Aorta (tissue), 5 donors: ENCODE measurements around the gene HTR4. TPM values are rescaled to one million over a fixed set of nuclear protein-coding genes. Genes with fewer than 3 reads are reported as not detected.
A peak's percentile ranks its signal among the peaks of the same experiment; 100 is the strongest.

Experiments used
- ATAC-seq: fragments of 200-7000 bp; cut with Tn5 transposase; one replicate; pipeline ENCODE4 v1.9.1; 2022; ENCODE audit warnings: moderate library complexity; ENCODE audit not compliant: low FRiP score
- DNase-seq, 2 donors: peaks; one replicate each; pipeline ENCODE4 v3.0.0-alpha.2; 2020
- H3K27ac ChIP-seq, 2 donors: one replicate each; pipeline ENCODE4 v1.5.1; 2013; ENCODE audit warnings: low read length in 2 of 2, mild to moderate bottlenecking in 2 of 2, moderate library complexity in 2 of 2, control low read depth in 1 of 2, inconsistent platforms in 1 of 2, low read depth in 1 of 2
- H3K27me3 ChIP-seq, 2 donors: one replicate each; pipeline ENCODE4 v1.6.1; 2013; ENCODE audit warnings: control low read depth in 1 of 2, low read length in 1 of 2, mild to moderate bottlenecking in 1 of 2, moderate library complexity in 1 of 2; ENCODE audit not compliant: insufficient read depth in 2 of 2, control insufficient read depth in 1 of 2
- H3K36me3 ChIP-seq, 2 donors: one replicate each; pipeline ENCODE4 v1.6.1; 2013; ENCODE audit warnings: control low read depth in 1 of 2, low read length in 1 of 2, mild to moderate bottlenecking in 1 of 2; ENCODE audit not compliant: insufficient read depth in 2 of 2, control insufficient read depth in 1 of 2
- H3K4me1 ChIP-seq, 2 donors: one replicate each; pipeline ENCODE4 v1.6.1; 2013; ENCODE audit warnings: low read length in 2 of 2, control low read depth in 1 of 2, mild to moderate bottlenecking in 1 of 2, moderate library complexity in 1 of 2; ENCODE audit not compliant: insufficient read depth in 2 of 2, control insufficient read depth in 1 of 2
- H3K4me3 ChIP-seq, 2 donors: one replicate each; pipeline ENCODE4 v1.5.1; 2013; ENCODE audit warnings: low read length in 2 of 2, control low read depth in 1 of 2, mild to moderate bottlenecking in 1 of 2
- H3K9me3 ChIP-seq: one replicate; pipeline ENCODE4 v1.6.1; 2013; ENCODE audit warnings: mild to moderate bottlenecking, low read length; ENCODE audit not compliant: control insufficient read depth
- WGBS, 2 donors: extraction: QIAGEN DNeasy Blood & Tissue Kit; methylation state at CpG; one replicate each; pipeline ENCODE4 v1.1.7; 2013; 5-methylcytosine and 5-hydroxymethylcytosine counted together
- intact Hi-C, 2 donors: fragments of 100-400 bp; cut with DNase I; formaldehyde crosslinking; loops; one replicate each; pipeline versions ENCODE4 v1.14.2 to v1.15.0; 2022
- polyA plus RNA-seq, 2 donors: library from polyadenylated mRNA; stranded (reverse); fragments of 200-250 nt; gene quantifications; one replicate each; pipeline ENCODE4 v1.2.3, GENCODE V29; 2013
- total RNA-seq, 2 donors: library from RNA; stranded (reverse); fragmentation: NEBNext Ultra II Directional; extraction: Animal tissue kit (Norgen Biotek cat#: 25700); gene quantifications; one replicate each; pipeline ENCODE4 v1.2.1, GENCODE V29; 2021
- donor health status: healthy with polysubstance abuse.
- donor health status: Bipolar disorder and iron deficiency.
- donor health status: DM: no; HTN: no; CAD: no.
- donor health status: DM: no; HTN: no; CAD: no.
- donor health status: DM: yes; HTN: yes; CAD: no.

Gene HTR4
- total and polyA plus RNA-seq, 4 donors, result 0.90 to 2.3 (median 1.5) TPM; not detected in 1

DNA sequence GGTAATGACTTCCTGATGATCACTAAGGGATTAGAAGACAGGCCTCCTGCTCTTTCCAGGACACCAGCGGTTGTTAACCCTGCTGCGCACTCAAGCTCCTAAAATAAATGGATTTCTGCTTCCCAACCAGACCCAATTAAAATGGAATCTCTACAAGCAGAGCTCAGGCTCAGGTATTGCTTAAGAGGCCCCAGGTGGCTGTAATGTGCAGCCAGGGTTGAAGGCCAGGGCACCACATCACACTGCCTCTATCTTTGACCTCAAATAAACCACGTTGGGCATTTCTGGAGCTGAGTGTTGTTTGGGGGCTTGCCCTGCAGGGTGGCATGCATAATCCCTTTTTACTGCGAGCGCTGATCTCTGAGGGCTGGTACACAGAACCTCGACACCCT, 162.5 kb downstream of the HTR4 start:
- no peak for DNase-seq
- no peak overlapping the region for H3K27ac ChIP-seq
- intact Hi-C loops, result no loop called here
- no peak for ATAC-seq
- 64 to 79% methylated on average over 6 of the region's 6 CpGs for WGBS, 2 donors
- H3K27me3 ChIP-seq, result no peaks in the 10 kb centered on the region
- H3K4me1 ChIP-seq, result no peaks in the 10 kb centered on the region
- H3K36me3 ChIP-seq, result no peaks in the 10 kb centered on the region
- H3K9me3 ChIP-seq, result no peaks in the 10 kb centered on the region
- H3K4me3 ChIP-seq, result no peak overlapping the region

DNA sequence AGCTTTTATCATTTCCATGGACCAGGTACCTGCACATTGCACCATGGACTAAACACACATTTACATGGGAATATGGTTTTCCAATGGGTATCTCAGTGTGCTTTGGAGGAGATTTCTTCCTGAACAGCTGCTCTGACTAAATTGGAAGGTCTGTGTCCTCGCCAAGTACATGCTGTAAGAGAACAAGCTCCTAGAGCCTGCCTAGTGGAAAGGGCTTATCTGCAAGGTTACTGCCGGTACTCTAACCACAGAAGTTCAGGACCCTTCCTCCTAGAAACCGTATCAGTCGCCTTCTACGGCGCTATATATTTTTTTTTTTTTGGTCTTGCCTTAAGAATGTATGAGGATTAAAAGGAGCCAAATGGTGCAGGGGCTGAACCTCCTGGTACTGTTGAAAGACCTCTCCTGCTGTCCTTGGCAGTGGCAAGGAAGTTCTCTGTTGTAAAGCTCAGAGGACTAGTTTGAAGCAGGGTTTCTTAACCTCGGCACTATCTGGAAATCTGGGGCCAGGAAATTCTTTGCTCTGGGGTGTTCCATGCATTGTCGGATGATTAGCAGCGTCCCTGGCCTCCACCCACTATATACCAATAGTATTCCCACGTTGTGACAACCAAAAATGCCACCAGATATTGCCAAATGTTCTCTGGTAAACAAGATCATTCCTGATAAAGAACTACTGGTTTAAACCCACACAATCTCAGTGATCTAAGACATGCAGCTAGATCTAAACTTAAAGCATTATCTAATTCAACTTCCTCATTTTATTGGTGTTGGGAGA, 163.1 kb downstream of the HTR4 start:
- Histone ChIP-seq H3K27ac (no peak overlapping the region), H3K9me3 (no peaks in the 10 kb centered on the region), H3K36me3 (no peaks in the 10 kb centered on the region), H3K4me1 (no peaks in the 10 kb centered on the region), H3K27me3 (no peaks in the 10 kb centered on the region), H3K4me3 (no peak overlapping the region)
- intact Hi-C loops, result no loop called here
- WGBS, 2 donors, result 44 to 52% methylated on average over 10 of the region's 10 CpGs
- DNase-seq, result no peak
- ATAC-seq, result no peak

DNA sequence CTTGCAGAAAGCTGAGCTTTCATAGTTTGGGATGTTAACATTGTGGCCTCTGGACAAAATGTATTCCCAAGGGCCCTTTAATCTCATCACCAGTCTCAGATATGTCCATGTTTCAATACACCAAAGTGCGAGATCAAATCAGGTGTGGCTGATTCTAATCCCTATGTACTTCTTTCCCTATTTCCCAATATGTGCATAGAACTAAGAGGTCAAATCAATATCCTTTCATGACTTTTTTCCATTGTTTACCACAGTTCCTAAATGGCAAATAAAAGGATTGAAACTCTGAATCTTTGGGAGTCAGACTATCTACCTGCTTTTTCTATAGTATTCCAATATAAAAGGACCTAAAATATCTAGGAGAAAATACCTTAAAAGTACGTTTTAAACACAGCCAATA, 165.6 kb downstream of the HTR4 start:
- DNase-seq, result no peak
- H3K4me1 ChIP-seq, result no peaks in the 10 kb centered on the region
- no peaks in the 10 kb centered on the region for H3K27me3 ChIP-seq
- H3K27ac ChIP-seq, result no peak overlapping the region
- WGBS, 2 donors, result 75 to 77% methylated on average over 2 of the region's 2 CpGs
- no peaks in the 10 kb centered on the region for H3K36me3 ChIP-seq
- intact Hi-C loops, result no loop called here
- H3K9me3 ChIP-seq, result no peaks in the 10 kb centered on the region
- ATAC-seq, result no peak
- H3K4me3 ChIP-seq, result no peak overlapping the region

- H3K27ac ChIP-seq, result no peak overlapping the region
- H3K36me3 ChIP-seq, result no peaks in the 10 kb centered on the region
- no peaks in the 10 kb centered on the region for H3K4me1 ChIP-seq
- intact Hi-C loops, result no loop called here
- no peaks in the 10 kb centered on the region for H3K9me3 ChIP-seq
- WGBS, 2 donors, result 79 to 86% methylated on average over 3 of the region's 3 CpGs
- H3K4me3 ChIP-seq, result no peak overlapping the region
- no peak for ATAC-seq
- no peaks in the 10 kb centered on the region for H3K27me3 ChIP-seq
- DNase-seq, result no peak
These were observed 167.9 kb downstream of the HTR4 start for GRCh38 chr5:148486456-148486855.

- DNase-seq, result no peak
- Histone ChIP-seq H3K9me3 (no peaks in the 10 kb centered on the region), H3K36me3 (no peaks in the 10 kb centered on the region), H3K27ac (no peak overlapping the region), H3K4me1 (no peaks in the 10 kb centered on the region), H3K4me3 (no peak overlapping the region), H3K27me3 (no peaks in the 10 kb centered on the region)
- intact Hi-C loops, result loop anchor here in 1 of 2 donors (5.0 kb wide), 2 partner anchors 42 to 248 kb away; no protein-coding TSS in a partner anchor
- no peak for ATAC-seq
These were observed 169.7 kb downstream of the HTR4 start for GRCh38 chr5:148484651-148485050.

- Histone ChIP-seq H3K4me3 (no peak overlapping the region), H3K36me3 (no peaks in the 10 kb centered on the region), H3K9me3 (no peaks in the 10 kb centered on the region), H3K4me1 (no peaks in the 10 kb centered on the region), H3K27ac (no peak overlapping the region), H3K27me3 (no peaks in the 10 kb centered on the region)
- no peak for ATAC-seq
- 90 to 91% methylated on average over 3 of the region's 3 CpGs for WGBS, 2 donors
- intact Hi-C loops, result loop anchor here in 1 of 2 donors (5.0 kb wide), 2 partner anchors 41 to 249 kb away; no protein-coding TSS in a partner anchor
- no peak for DNase-seq
These were observed 170.6 kb downstream of the HTR4 start for GRCh38 chr5:148483750-148484149.

GRCh38 chr5:148482697-148483462, 171.4 kb downstream of the HTR4 start:
- peak; percentile 67 for ATAC-seq
- H3K4me3 ChIP-seq, result no peak overlapping the region
- peaks cover 0 to 2% of the 10 kb centered on the region in 2 donors for H3K4me1 ChIP-seq

GRCh38 chr5:148482196-148482595, 172.1 kb downstream of the HTR4 start:
- ATAC-seq (no peak), DNase-seq (no peak)
- H3K27ac ChIP-seq, result no peak overlapping the region
- WGBS, 2 donors, result 44 to 57% methylated on average over 7 of the region's 7 CpGs
- H3K9me3 ChIP-seq, result no peaks in the 10 kb centered on the region
- peaks cover 0 to 2% of the 10 kb centered on the region in 2 donors for H3K4me1 ChIP-seq
- H3K36me3 ChIP-seq, result no peaks in the 10 kb centered on the region
- intact Hi-C loops, result loop anchor here in 1 of 2 donors (5.0 kb wide), 2 partner anchors 40 to 250 kb away; no protein-coding TSS in a partner anchor
- no peaks in the 10 kb centered on the region for H3K27me3 ChIP-seq
- no peak overlapping the region for H3K4me3 ChIP-seq

More at GRCh38 chr5:148482697-148483462, 171.4 kb downstream of the HTR4 start:
- DNase-seq, result peak; percentile 71 to 79
- 47 to 48% methylated on average over 22 of the region's 22 CpGs for WGBS, 2 donors
- Histone ChIP-seq H3K36me3 (no peaks in the 10 kb centered on the region), H3K27me3 (no peaks in the 10 kb centered on the region), H3K9me3 (no peaks in the 10 kb centered on the region), H3K27ac (no peak overlapping the region)
- intact Hi-C loops, result loop anchor here in 1 of 2 donors (5.0 kb wide), 2 partner anchors 41 to 249 kb away; no protein-coding TSS in a partner anchor
